GM21381 (cell line): Measurements from ENCODE around the gene DNAJB13.
"Not testable (repeated sequence)": the region's sequence is repeated elsewhere in the genome, so short reads cannot be mapped to it uniquely, and the experiment has no call there.

Experiments
- ATAC-seq: cut with Tn5 transposase; IDR thresholded peaks from one replicate; pipeline ENCODE4 v1.9.1; 2021; ENCODE audit warnings: mild to moderate bottlenecking, moderate library complexity; ENCODE audit not compliant: unreplicated experiment

DNAJB13 gene, protein sequence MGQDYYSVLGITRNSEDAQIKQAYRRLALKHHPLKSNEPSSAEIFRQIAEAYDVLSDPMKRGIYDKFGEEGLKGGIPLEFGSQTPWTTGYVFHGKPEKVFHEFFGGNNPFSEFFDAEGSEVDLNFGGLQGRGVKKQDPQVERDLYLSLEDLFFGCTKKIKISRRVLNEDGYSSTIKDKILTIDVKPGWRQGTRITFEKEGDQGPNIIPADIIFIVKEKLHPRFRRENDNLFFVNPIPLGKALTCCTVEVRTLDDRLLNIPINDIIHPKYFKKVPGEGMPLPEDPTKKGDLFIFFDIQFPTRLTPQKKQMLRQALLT

GRCh38 chr11:73950869-73951710 is at the start of gene DNAJB13:
DNAJB13 (plus strand) TSS chr11:73951026; CDS start chr11:73951070, 44 bp downstream.
- peak; percentile 65 for ATAC-seq

DNA sequence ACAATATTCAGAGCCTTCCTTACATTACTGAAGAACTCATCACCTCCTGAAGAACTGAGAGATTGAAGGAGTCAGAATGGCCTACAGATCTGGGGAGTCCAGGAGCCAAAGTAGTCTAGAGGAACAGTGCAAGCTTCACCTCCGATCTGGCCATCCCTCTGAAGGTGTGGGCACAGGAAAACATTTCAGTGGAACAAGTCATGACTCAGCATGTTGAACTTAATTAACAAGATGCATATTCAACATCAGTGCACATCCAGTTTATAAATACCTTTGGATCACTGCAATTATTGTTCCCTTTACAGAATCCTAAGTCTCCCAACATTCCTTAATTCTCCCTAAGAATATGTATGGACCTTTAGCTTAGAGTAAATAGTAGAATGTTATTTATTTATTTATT is 48.5 kb upstream of the DNAJB13 start:
- ATAC-seq, result no peak

- no peak for ATAC-seq
Observed at GRCh38 chr11:73907191-73907590, 43.6 kb upstream of the DNAJB13 start.

DNA sequence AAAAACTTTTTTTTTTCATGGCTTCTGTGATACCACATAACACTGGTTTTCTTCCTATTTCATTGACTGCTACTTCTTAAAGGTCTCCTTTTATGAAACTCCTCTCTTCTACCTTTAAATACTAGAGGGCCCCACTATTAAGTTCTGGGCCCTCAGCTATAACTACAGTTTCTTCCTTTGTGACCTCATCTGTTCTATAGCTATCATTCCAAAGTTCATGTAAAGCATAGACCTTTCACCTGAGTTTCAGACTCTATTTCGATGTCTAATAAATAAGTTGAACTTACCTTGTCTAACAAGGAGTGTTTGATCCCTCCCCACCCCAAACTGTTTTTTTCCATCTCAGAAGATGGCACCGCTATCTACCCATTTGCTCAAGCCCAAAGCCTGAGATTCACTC is 38.8 kb upstream of the DNAJB13 start:
- ATAC-seq, result no peak

DNA sequence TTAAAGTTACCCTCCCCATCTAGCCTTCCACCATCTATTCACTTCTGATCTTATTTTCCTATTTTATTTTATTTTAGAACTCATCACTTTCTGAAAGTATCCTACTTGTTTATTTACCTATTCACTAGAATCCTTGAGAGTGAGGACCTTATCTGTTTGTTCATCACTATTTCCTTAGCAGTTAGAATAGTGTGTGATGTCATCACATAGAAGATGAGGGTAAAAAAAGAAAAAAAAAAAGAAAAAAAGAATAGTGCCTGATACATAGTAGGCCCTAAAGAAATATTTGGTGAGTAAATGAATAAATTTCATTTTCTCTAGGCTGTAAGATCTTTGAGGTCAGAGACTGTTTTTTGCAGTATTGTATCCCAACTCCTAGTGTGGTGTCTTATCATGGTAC is 37.4 kb upstream of the DNAJB13 start:
- ATAC-seq, result no peak

DNA sequence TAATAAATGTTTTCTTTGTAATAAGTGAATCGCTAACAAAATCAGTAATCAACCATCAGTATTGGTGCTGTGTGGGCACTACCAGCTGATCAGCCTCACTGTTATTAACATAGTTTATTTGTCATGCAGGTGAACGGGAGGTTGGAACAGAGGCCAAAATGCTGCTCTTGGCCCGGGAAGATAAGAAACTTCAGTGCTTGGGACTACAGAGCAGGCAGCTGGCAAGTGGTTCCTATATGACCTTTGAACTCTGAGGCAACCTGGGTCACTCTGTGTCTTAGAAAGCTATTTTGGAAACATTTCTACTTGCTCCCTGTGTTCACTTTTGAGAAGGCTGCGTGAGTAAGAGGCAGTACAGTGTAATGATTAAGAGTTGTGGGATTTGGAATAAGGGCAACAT is 36.5 kb upstream of the DNAJB13 start:
- no peak for ATAC-seq

DNA sequence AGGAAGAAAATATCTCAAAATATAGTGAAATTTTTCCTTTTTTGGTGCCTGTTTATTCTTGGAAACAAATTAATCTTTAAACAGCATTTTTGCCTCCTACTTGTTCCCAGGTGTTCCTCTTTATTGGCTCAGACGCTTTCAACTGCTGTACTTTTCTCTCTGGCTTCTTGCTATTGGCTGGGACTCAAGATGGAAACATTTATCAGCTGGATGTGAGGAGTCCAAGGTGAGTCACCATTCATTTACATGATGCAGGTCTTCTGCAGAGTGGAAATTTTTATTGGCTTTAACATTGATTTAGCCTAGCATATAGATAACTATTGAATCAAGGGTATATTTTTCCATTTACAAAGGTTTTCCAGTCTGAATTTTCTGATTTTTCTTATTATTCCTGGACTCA is 34.4 kb upstream of the DNAJB13 start:
- ATAC-seq, result no peak

- ATAC-seq, result no peak
Observed at GRCh38 chr11:73921180-73921579, 29.6 kb upstream of the DNAJB13 start.

DNA sequence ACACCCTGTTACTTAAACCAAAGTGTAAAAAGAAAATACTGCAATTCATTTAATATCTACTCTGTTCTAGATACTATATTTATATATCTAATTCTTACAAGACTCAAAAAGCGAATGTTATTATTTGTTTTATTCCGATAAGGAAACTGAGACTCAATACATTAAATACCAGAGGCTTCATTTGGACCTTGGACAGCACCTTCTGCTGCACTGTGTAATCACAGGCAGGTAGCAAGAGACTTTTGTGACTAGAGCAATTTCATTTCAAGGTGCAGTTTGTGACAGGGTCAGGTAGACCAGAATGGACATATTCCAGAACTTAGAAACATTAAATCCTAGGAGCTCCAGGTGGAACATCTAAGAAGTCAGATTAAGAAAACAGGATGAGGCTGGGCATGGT is 21.4 kb upstream of the DNAJB13 start:
- no peak for ATAC-seq

DNA sequence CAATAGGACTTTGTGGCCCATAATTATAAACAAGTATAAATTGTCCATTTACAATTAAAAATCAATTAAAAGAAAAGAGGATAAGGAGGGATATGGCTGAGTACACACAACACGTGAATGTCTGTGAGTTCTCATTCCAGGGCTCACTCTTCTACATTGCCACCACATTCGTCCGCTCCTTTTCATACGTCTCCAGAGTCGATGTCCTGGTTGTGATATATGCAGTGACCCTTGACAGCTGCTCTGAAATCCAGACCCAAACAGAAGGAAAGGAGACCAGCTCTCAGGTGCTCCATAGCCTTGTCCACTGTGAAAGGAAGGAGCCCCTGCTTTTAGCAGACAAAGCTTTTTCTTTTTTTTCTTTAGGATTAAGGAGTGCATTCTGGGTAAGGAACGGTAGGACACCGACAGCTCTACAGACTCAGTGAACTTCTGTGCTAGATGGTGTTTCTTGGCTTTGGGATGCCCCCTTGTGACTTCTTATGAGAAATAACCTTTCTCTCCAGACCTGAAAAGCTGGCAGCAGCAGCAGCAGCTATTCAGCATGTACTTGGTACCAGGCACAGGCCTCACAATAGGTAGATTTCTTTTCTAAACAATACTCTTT is 19.7 kb upstream of the DNAJB13 start:
- ATAC-seq, result no peak

DNA sequence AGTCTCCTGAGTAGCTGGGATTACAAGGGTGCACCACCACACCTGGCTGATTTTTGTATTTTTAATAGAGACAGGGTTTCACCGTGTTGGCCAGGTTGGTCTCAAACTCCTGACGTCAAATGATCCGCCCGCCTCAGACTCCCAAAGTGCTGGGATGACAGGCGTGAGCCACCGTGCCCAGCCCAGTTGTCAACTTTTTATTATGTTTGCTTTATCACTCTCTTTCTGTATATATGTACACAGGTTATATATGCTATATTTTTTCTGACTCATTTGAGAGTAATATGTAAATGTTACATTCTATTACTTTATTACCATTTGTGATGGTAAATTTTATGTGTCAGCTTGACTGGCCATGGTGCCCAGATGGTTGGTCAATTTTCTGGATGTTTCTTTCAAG is 18.9 kb upstream of the DNAJB13 start:
- ATAC-seq, result no peak

GRCh38 chr11:73932781-73933180 is 18.0 kb upstream of the DNAJB13 start:
- no peak for ATAC-seq

- ATAC-seq, result not testable (repeated sequence)
Observed at GRCh38 chr11:73936047-73936446, 14.8 kb upstream of the DNAJB13 start.

GRCh38 chr11:73939096-73939495 is 11.7 kb upstream of the DNAJB13 start:
- ATAC-seq, result no peak

DNA sequence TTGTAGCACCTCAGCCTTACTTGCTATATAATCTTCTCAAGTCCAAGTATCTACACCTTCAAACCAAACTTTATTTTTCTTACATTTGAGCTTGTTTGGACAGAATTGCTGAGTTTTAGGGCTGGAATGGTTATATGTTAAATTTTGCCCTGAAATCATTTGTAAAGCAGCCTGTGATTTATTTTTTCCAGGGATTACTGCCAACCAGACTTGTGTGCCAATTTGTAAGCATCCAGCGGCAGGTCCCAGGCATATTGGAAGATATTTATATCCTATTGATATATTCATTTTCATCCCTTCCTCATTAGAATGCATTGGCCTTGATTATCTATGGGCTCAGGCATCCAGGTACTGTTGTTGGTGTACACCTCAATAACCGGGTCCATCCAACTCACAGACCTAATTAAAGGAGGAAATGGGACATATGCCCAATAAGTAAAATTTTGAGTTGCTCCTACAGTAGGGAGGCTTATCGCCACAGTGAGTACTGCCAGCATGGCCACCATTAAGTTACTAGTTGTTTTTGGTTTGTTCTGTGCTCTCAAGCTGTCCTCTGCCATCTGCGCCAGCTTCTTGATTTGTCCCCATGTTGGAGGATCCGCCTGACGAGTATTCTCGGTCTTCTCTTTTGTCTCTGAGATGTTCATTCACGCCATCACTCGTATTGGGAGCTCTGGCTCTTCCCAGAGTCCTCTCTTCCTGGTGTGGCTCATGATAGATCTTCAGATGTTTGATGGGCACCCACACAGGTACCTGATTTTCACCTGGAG is 9.8 kb upstream of the DNAJB13 start:
- no peak for ATAC-seq

GRCh38 chr11:73942010-73942409 is 8.8 kb upstream of the DNAJB13 start:
- ATAC-seq, result no peak

DNA sequence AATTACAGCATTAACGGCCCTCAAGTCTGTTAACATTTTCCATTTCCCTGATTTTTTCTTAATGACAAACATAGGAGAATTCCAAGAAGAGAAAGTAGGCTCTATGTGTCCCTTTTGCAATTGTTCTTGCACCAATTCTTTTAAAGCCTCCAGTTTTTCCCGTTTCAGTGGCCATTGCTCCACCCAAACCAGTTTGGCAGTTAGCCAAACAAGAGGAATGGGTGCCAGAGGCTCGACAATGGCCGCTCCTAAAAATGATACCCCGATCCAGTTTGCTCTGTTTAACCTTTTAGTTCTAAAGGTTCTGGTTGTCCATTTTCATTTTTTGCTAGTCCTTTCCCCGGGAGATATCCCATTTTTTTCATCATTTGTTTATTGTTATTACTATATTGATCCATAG is 6.7 kb upstream of the DNAJB13 start:
- ATAC-seq, result no peak

DNA sequence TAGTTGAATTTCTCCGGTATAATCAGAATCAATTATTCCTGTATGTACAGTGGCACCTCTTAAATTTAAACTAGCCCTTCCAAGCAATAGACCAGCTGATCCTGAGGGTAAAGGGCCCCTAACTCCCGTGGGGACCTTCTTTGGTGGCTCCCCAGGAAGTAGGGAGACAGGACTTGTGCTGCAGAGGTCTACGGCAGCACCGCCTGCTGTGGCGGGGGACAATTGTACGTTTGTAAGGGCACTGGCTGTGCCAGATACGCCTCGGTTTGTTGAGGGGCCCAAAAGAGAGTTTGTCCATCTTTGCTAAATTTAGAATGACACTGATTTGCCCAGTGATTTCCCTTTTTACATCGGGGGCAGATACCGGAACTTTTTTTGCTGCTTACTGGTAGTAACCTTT is 5.9 kb upstream of the DNAJB13 start:
- ATAC-seq, result no peak

DNA sequence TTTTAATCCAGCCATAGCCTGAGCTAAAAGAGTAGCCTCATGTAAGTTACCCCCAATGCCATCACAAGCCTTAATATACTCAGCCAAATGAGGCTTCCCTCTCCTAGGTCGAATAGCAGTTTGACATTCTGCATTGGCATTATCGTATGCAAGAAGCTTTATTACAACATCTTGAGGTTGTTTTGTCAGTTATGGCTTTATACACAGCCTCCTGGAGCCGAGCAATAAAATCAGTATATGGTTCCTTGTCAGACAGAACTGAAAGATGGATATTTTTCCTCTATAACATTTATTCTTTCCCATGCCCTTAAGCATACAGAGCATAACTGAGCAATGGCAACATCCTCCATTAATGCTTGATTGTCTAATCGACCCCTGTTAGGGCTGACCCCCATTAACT is 5.4 kb upstream of the DNAJB13 start:
- ATAC-seq, result no peak

GRCh38 chr11:73946798-73947458 is 3.9 kb upstream of the DNAJB13 start:
- ATAC-seq, result no peak

- no peak for ATAC-seq
Observed at GRCh38 chr11:73949246-73949645, 1.6 kb upstream of the DNAJB13 start.
